Dendritic cell treated with granulocyte-macrophage colony-stimulating factor and Interleukin-4, amounts not matched to agents 40 ng/mL and 50 ng/mL, for 4 days (primary cell): ENCODE data around the gene NOS1AP.

ENCODE experiments used
- H3K27ac Mint-ChIP-seq: one replicate; pipeline ENCODE4 v1.8.0; 2022; ENCODE audit warnings: mild to moderate bottlenecking, mixed read lengths
- H3K27me3 Mint-ChIP-seq: one replicate; pipeline ENCODE4 v1.8.0; 2022; ENCODE audit warnings: mild to moderate bottlenecking, mixed read lengths
- H3K36me3 Mint-ChIP-seq: one replicate; pipeline ENCODE4 v1.8.0; 2022; ENCODE audit warnings: low read depth, mixed read lengths
- H3K4me1 Mint-ChIP-seq: one replicate; pipeline ENCODE4 v1.8.0; 2022; ENCODE audit warnings: low read depth, mixed read lengths
- H3K4me3 Mint-ChIP-seq: one replicate; pipeline ENCODE4 v1.8.0; 2022; ENCODE audit warnings: mild to moderate bottlenecking, moderate library complexity, mixed read lengths
- H3K9me3 Mint-ChIP-seq: one replicate; pipeline ENCODE4 v1.8.0; 2022; ENCODE audit warnings: mixed read lengths
- intact Hi-C: fragments of 100-400 bp; cut with micrococcal nuclease; formaldehyde crosslinking; loops from one replicate; pipeline ENCODE4 v1.15.0; 2022

Gene NOS1AP

DNA sequence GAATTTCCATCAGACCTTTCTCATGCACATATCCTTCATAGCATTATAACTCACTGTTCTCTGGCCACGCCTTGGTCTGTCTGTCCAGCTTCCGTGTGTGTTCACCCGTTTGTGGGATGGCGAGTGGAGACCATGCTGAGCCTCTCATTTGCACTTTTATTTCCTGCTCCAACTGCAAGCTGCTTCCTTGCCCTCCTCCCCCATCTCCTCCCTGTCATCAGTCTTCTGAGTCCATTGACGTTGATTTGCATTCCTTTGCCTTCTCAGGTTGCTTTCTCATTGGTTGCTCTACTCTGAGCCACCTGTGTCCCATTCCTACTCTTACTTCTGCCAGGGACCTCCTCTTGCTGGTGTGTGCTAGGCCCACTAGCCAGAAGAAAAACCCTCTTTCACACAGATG, 146.4 kb downstream of the NOS1AP start:
- no peak overlapping the region for H3K27ac Mint-ChIP-seq
- intact Hi-C loops, result no loop called here
- no peaks in the 10 kb centered on the region for H3K9me3 Mint-ChIP-seq
- no peak overlapping the region for H3K4me3 Mint-ChIP-seq
- H3K27me3 Mint-ChIP-seq, result peaks cover 2% of the 10 kb centered on the region
- peaks cover 5% of the 10 kb centered on the region for H3K4me1 Mint-ChIP-seq
- H3K36me3 Mint-ChIP-seq, result no peaks in the 10 kb centered on the region

DNA sequence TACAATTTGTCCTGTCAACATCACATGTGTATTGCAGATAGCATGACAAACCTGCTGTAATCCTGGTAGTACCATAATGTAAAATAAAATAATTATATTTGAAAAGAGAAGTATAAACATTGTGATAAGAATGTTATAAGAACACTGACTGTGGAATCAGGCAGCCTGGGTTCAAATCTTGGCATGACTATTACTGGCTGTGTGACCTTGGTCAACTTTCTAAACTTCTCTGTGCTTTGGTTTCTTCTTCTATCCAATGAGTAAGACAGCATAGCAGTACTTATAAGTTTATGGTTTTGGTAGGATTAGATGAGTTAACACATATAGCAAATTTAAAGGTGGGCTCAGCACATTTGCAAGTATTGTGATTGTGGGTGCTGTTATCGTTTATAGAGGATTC, 147.1 kb downstream of the NOS1AP start:
- peaks cover 5% of the 10 kb centered on the region for H3K4me1 Mint-ChIP-seq
- no peaks in the 10 kb centered on the region for H3K9me3 Mint-ChIP-seq
- H3K4me3 Mint-ChIP-seq, result no peak overlapping the region
- peaks cover 2% of the 10 kb centered on the region for H3K27me3 Mint-ChIP-seq
- no peak overlapping the region for H3K27ac Mint-ChIP-seq
- no peaks in the 10 kb centered on the region for H3K36me3 Mint-ChIP-seq
- intact Hi-C loops, result no loop called here

DNA sequence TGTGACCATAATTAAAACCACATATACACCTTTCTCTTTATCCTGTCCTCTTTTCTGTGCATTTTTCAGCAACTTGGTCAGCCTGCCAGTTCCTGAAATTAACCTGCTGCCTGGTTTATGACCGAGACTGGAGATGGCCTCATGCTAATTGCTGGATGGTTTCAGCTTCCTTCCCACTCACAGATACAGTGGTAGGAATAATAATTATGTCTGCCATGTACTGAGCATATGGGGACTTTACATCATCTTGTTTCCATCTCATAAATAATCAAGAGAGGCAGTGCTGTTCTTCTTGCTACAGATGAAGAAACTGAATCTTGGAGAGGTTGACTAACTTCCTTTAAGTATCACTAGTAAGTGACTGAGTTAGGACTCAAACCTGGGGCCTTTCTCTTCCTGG, 148.2 kb downstream of the NOS1AP start:
- H3K4me1 Mint-ChIP-seq, result peaks cover 5% of the 10 kb centered on the region
- no peak overlapping the region for H3K27ac Mint-ChIP-seq
- no peak overlapping the region for H3K4me3 Mint-ChIP-seq
- intact Hi-C loops, result no loop called here
- no peaks in the 10 kb centered on the region for H3K36me3 Mint-ChIP-seq
- no peaks in the 10 kb centered on the region for H3K9me3 Mint-ChIP-seq
- peaks cover under 1% of the 10 kb centered on the region for H3K27me3 Mint-ChIP-seq

- no peaks in the 10 kb centered on the region for H3K27me3 Mint-ChIP-seq
- no peak overlapping the region for H3K4me3 Mint-ChIP-seq
- peaks cover 5% of the 10 kb centered on the region for H3K4me1 Mint-ChIP-seq
- H3K36me3 Mint-ChIP-seq, result no peaks in the 10 kb centered on the region
- intact Hi-C loops, result no loop called here
- H3K27ac Mint-ChIP-seq, result no peak overlapping the region
- H3K9me3 Mint-ChIP-seq, result no peaks in the 10 kb centered on the region
These were observed 149.1 kb downstream of the NOS1AP start for GRCh38 chr1:162218546-162218945.

GRCh38 chr1:162218975-162219374, 149.5 kb downstream of the NOS1AP start:
- H3K27ac Mint-ChIP-seq, result no peak overlapping the region
- H3K4me3 Mint-ChIP-seq, result no peak overlapping the region
- H3K4me1 Mint-ChIP-seq, result peaks cover 5% of the 10 kb centered on the region
- H3K27me3 Mint-ChIP-seq, result no peaks in the 10 kb centered on the region
- intact Hi-C loops, result no loop called here
- H3K9me3 Mint-ChIP-seq, result no peaks in the 10 kb centered on the region
- no peaks in the 10 kb centered on the region for H3K36me3 Mint-ChIP-seq

- H3K27me3 Mint-ChIP-seq, result no peaks in the 10 kb centered on the region
- no peaks in the 10 kb centered on the region for H3K9me3 Mint-ChIP-seq
- H3K4me3 Mint-ChIP-seq, result no peak overlapping the region
- H3K27ac Mint-ChIP-seq, result no peak overlapping the region
- intact Hi-C loops, result no loop called here
- H3K4me1 Mint-ChIP-seq, result peaks cover 5% of the 10 kb centered on the region
- H3K36me3 Mint-ChIP-seq, result no peaks in the 10 kb centered on the region
These were observed 150.0 kb downstream of the NOS1AP start for GRCh38 chr1:162219461-162219860.

GRCh38 chr1:162220009-162220539, 150.6 kb downstream of the NOS1AP start:
- Mint-ChIP-seq H3K36me3 (no peaks in the 10 kb centered on the region), H3K4me3 (no peak overlapping the region), H3K9me3 (no peaks in the 10 kb centered on the region), H3K4me1 (peaks cover 5% of the 10 kb centered on the region), H3K27me3 (no peaks in the 10 kb centered on the region), H3K27ac (no peak overlapping the region)
- intact Hi-C loops, result no loop called here

DNA sequence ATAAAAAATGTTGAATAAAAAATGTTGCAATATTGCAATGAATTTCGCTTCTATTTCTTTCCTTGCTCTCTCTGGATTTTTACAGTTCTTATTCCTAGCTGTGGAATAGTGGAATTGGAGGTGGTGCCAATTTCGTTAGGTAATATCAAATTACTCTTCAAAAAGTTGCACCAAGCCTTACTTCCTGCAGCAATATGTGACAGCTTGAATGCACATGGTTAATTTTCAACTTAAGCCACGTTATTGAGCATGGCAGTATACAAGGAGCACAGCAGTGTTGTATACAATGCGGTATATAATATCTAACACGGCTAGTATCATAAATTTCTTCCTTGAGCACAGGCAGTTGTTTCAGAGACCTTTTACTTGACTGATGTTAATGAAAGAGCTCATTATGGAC, 152.5 kb downstream of the NOS1AP start:
- H3K36me3 Mint-ChIP-seq, result no peaks in the 10 kb centered on the region
- intact Hi-C loops, result no loop called here
- no peaks in the 10 kb centered on the region for H3K27me3 Mint-ChIP-seq
- no peaks in the 10 kb centered on the region for H3K9me3 Mint-ChIP-seq
- H3K4me1 Mint-ChIP-seq, result no peaks in the 10 kb centered on the region
- no peak overlapping the region for H3K27ac Mint-ChIP-seq
- H3K4me3 Mint-ChIP-seq, result no peak overlapping the region

GRCh38 chr1:162222730-162223129, 153.2 kb downstream of the NOS1AP start:
- Mint-ChIP-seq H3K27ac (no peak overlapping the region), H3K9me3 (no peaks in the 10 kb centered on the region), H3K4me1 (no peaks in the 10 kb centered on the region), H3K27me3 (no peaks in the 10 kb centered on the region), H3K4me3 (no peak overlapping the region), H3K36me3 (no peaks in the 10 kb centered on the region)
- intact Hi-C loops, result no loop called here

DNA sequence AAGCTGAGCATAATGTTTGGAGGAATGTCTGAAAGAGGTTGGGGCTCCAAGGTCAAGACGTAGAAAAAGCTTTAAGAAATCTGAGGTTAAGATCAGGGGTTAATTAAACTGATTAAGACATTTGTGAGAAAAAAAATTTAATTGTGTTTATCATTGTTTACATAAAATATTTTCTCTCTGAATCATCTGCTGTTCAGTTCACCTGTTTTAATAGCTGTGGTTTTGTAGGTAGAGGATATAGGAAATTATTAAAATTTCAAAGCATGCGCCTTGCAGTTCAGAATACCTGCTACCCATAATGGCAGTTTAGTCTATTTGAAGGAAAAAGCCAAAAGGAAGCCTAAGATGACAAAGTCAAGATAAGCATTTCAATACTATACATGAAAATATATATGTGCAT, 154.0 kb downstream of the NOS1AP start:
- H3K9me3 Mint-ChIP-seq, result no peaks in the 10 kb centered on the region
- no peaks in the 10 kb centered on the region for H3K27me3 Mint-ChIP-seq
- no peaks in the 10 kb centered on the region for H3K36me3 Mint-ChIP-seq
- H3K4me3 Mint-ChIP-seq, result no peak overlapping the region
- H3K27ac Mint-ChIP-seq, result no peak overlapping the region
- H3K4me1 Mint-ChIP-seq, result peaks cover 1% of the 10 kb centered on the region
- intact Hi-C loops, result no loop called here

GRCh38 chr1:162224267-162224666, 154.8 kb downstream of the NOS1AP start:
- peaks cover 9% of the 10 kb centered on the region for H3K4me1 Mint-ChIP-seq
- no peaks in the 10 kb centered on the region for H3K9me3 Mint-ChIP-seq
- no peaks in the 10 kb centered on the region for H3K36me3 Mint-ChIP-seq
- intact Hi-C loops, result no loop called here
- no peaks in the 10 kb centered on the region for H3K27me3 Mint-ChIP-seq
- H3K27ac Mint-ChIP-seq, result no peak overlapping the region
- H3K4me3 Mint-ChIP-seq, result no peak overlapping the region

DNA sequence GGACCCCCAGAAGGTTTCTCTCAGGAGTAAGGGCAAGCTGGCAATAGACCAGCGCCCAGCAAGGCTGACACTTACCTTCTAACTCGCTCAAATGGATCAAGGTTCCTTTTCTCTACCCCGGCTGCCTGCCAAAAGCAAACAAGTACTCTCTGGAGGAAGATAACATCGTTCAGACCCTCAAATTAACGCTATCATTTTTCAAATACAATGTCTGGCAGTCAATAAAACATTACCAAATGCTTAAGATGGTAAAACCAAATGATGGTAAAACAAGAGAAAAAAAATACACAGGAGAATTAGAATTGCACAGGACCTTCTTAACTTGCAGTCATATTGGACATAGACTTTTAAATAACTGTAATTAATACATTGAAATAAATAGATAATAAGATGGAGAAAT, 159.1 kb downstream of the NOS1AP start:
- H3K4me3 Mint-ChIP-seq, result no peak overlapping the region
- H3K4me1 Mint-ChIP-seq, result peaks cover 32% of the 10 kb centered on the region
- H3K27ac Mint-ChIP-seq, result no peak overlapping the region
- H3K27me3 Mint-ChIP-seq, result no peaks in the 10 kb centered on the region
- no peaks in the 10 kb centered on the region for H3K36me3 Mint-ChIP-seq
- H3K9me3 Mint-ChIP-seq, result no peaks in the 10 kb centered on the region
- intact Hi-C loops, result no loop called here

- H3K4me3 Mint-ChIP-seq, result no peak overlapping the region
- H3K36me3 Mint-ChIP-seq, result no peaks in the 10 kb centered on the region
- peak overlapping the region; percentile 72 for H3K27ac Mint-ChIP-seq
- peaks cover 41% of the 10 kb centered on the region for H3K4me1 Mint-ChIP-seq
- no peaks in the 10 kb centered on the region for H3K9me3 Mint-ChIP-seq
- no peaks in the 10 kb centered on the region for H3K27me3 Mint-ChIP-seq
- intact Hi-C loops, result no loop called here
These were observed 160.1 kb downstream of the NOS1AP start for GRCh38 chr1:162229549-162229948.

GRCh38 chr1:162230096-162230495, 160.6 kb downstream of the NOS1AP start:
- Mint-ChIP-seq H3K27me3 (no peaks in the 10 kb centered on the region), H3K36me3 (no peaks in the 10 kb centered on the region), H3K4me3 (no peak overlapping the region), H3K9me3 (no peaks in the 10 kb centered on the region), H3K4me1 (peaks cover 46% of the 10 kb centered on the region), H3K27ac (peak overlapping the region; percentile 72)
- intact Hi-C loops, result no loop called here

- H3K4me3 Mint-ChIP-seq, result no peak overlapping the region
- no peaks in the 10 kb centered on the region for H3K27me3 Mint-ChIP-seq
- H3K36me3 Mint-ChIP-seq, result no peaks in the 10 kb centered on the region
- H3K27ac Mint-ChIP-seq, result peak overlapping the region; percentile 72
- peaks cover 51% of the 10 kb centered on the region for H3K4me1 Mint-ChIP-seq
- intact Hi-C loops, result no loop called here
- H3K9me3 Mint-ChIP-seq, result no peaks in the 10 kb centered on the region
These were observed 161.0 kb downstream of the NOS1AP start for GRCh38 chr1:162230517-162230916.
